ENCODE measurements around the gene GMIP. TPM values are rescaled to one million over a fixed set of nuclear protein-coding genes. Genes with fewer than 3 reads are reported as not detected.

The GMIP gene
- total RNA-seq, 2 donors from 2014 or later: 16.5 to 18.7 TPM

GRCh38 chr19:19630062-19630414 lies 13.4 kb downstream of the GMIP start:
- Histone ChIP-seq H3K9me3 (ENCODE audit: control insufficient read depth, low read length) (no peaks in the 10 kb centered on the region), H3K4me3 (ENCODE audit: low read length) (no peak overlapping the region), H3K27me3 (ENCODE audit: control insufficient read depth, insufficient read depth, low read length, poor library complexity, severe bottlenecking) (no peaks in the 10 kb centered on the region), H3K27ac (ENCODE audit: low read depth, low read length) (no peak overlapping the region), H3K4me1 (ENCODE audit: control insufficient read depth, insufficient read depth, low read length) (peaks cover 10% of the 10 kb centered on the region), H3K9ac (ENCODE audit: extremely low read depth, low read length, poor library complexity, severe bottlenecking) (no peak overlapping the region), H3K36me3 (ENCODE audit: control insufficient read depth, insufficient read depth, low read length) (peaks cover 38% of the 10 kb centered on the region)
- DNase-seq: no peak
- 94 to 96% methylated on average over 8 to 11 of the region's 11 CpGs for WGBS, 2 experiments (ENCODE audit: insufficient coverage in 1 of 2, insufficient read length in 1 of 2)
- H3K4me3 Mint-ChIP-seq: no peak overlapping the region
- TF ChIP-seq CTCF (conservative IDR thresholded peaks at IDR 0.05): no peak
- H3K27me3 Mint-ChIP-seq (ENCODE audit: insufficient read depth): no peaks in the 10 kb centered on the region
- no peaks in the 10 kb centered on the region for H3K9me3 Mint-ChIP-seq
- H3K36me3 Mint-ChIP-seq (ENCODE audit: low read depth): peaks cover 34% of the 10 kb centered on the region
- H3K4me1 Mint-ChIP-seq: peaks cover 16% of the 10 kb centered on the region
- no peak overlapping the region for H3K27ac Mint-ChIP-seq

- peak overlapping the region; percentile 81 for H3K4me3 Mint-ChIP-seq
- peak overlapping the region; percentile 96 for H3K27ac Mint-ChIP-seq
- WGBS, 2 experiments (ENCODE audit: insufficient coverage in 1 of 2, insufficient read length in 1 of 2): 10 to 28% methylated on average over 14 to 51 of the region's 51 CpGs
- Histone ChIP-seq H3K36me3 (ENCODE audit: control insufficient read depth, insufficient read depth, low read length) (peaks cover 39% of the 10 kb centered on the region), H3K27me3 (ENCODE audit: control insufficient read depth, insufficient read depth, low read length, poor library complexity, severe bottlenecking) (no peaks in the 10 kb centered on the region), H3K4me1 (ENCODE audit: control insufficient read depth, insufficient read depth, low read length) (peaks cover 10% of the 10 kb centered on the region), H3K27ac (ENCODE audit: low read depth, low read length) (peak overlapping the region; percentile 87), H3K9me3 (ENCODE audit: control insufficient read depth, low read length) (no peaks in the 10 kb centered on the region), H3K4me3 (ENCODE audit: low read length) (peak overlapping the region; percentile 90), H3K9ac (ENCODE audit: extremely low read depth, low read length, poor library complexity, severe bottlenecking) (peak overlapping the region; percentile 72)
- no peak for TF ChIP-seq CTCF (conservative IDR thresholded peaks at IDR 0.05)
- peak; percentile 96 for DNase-seq
- H3K9me3 Mint-ChIP-seq: no peaks in the 10 kb centered on the region
- no peaks in the 10 kb centered on the region for H3K27me3 Mint-ChIP-seq (ENCODE audit: insufficient read depth)
- H3K4me1 Mint-ChIP-seq: peaks cover 16% of the 10 kb centered on the region
- peaks cover 34% of the 10 kb centered on the region for H3K36me3 Mint-ChIP-seq (ENCODE audit: low read depth)
These were observed 14.8 kb downstream of the GMIP start for GRCh38 chr19:19628501-19629134.

GRCh38 chr19:19627621-19628500 lies 15.6 kb downstream of the GMIP start, which contains the start of gene LPAR2:
TSS of gene LPAR2 (minus strand) at chr19:19628220. CDS start at chr19:19627275, 945 bp downstream.
- Mint-ChIP-seq H3K9me3 (no peaks in the 10 kb centered on the region), H3K27ac (peak within 1 kb of the TSS; percentile 96), H3K4me3 (peak within 1 kb of the TSS; percentile 81), H3K36me3 (ENCODE audit: low read depth) (peaks cover 31% of the 10 kb centered on the region), H3K4me1 (peaks cover 16% of the 10 kb centered on the region), H3K27me3 (ENCODE audit: insufficient read depth) (no peaks in the 10 kb centered on the region)
- WGBS, 2 experiments (ENCODE audit: insufficient coverage in 1 of 2, insufficient read length in 1 of 2): 1 to 4% methylated on average over 19 to 87 of the region's 87 CpGs
- peak within 1 kb of the TSS; percentile 87 for H3K27ac ChIP-seq (ENCODE audit: low read depth, low read length)
- peak within 1 kb of the TSS; percentile 72 for H3K9ac ChIP-seq (ENCODE audit: extremely low read depth, low read length, poor library complexity, severe bottlenecking)
- H3K9me3 ChIP-seq (ENCODE audit: control insufficient read depth, low read length): no peaks in the 10 kb centered on the region
- H3K4me3 ChIP-seq (ENCODE audit: low read length): peak within 1 kb of the TSS; percentile 90
- no peaks in the 10 kb centered on the region for H3K27me3 ChIP-seq (ENCODE audit: control insufficient read depth, insufficient read depth, low read length, poor library complexity, severe bottlenecking)
- peak; percentile 35 for TF ChIP-seq CTCF (conservative IDR thresholded peaks at IDR 0.05)
- DNase-seq: peak; percentile 89
- H3K4me1 ChIP-seq (ENCODE audit: control insufficient read depth, insufficient read depth, low read length): peaks cover 10% of the 10 kb centered on the region
- H3K36me3 ChIP-seq (ENCODE audit: control insufficient read depth, insufficient read depth, low read length): peaks cover 38% of the 10 kb centered on the region
